ENCODE measurements around the gene ASTN1.

ASTN1 gene

GRCh38 chr1:177012342-177012925, 152.1 kb downstream of the ASTN1 start:
- H3K4me3 ChIP-seq (ENCODE audit: low read length): no peak overlapping the region
- H3K4me1 ChIP-seq (ENCODE audit: control insufficient read depth, insufficient read depth, low read length): no peaks in the 10 kb centered on the region
- H3K36me3 ChIP-seq (ENCODE audit: control insufficient read depth, insufficient read depth, low read length): no peaks in the 10 kb centered on the region
- no peak overlapping the region for H3K27ac ChIP-seq (ENCODE audit: low read depth, low read length)
- H3K9ac ChIP-seq (ENCODE audit: low read length): no peak overlapping the region
- no peaks in the 10 kb centered on the region for H3K27me3 ChIP-seq (ENCODE audit: control insufficient read depth, insufficient read depth, low read length)

GRCh38 chr1:177011508-177011907, 153.0 kb downstream of the ASTN1 start:
- H3K4me3 ChIP-seq (ENCODE audit: low read length): no peak overlapping the region
- H3K9ac ChIP-seq (ENCODE audit: low read length): no peak overlapping the region
- no peaks in the 10 kb centered on the region for H3K4me1 ChIP-seq (ENCODE audit: control insufficient read depth, insufficient read depth, low read length)
- no peaks in the 10 kb centered on the region for H3K27me3 ChIP-seq (ENCODE audit: control insufficient read depth, insufficient read depth, low read length)
- no peaks in the 10 kb centered on the region for H3K36me3 ChIP-seq (ENCODE audit: control insufficient read depth, insufficient read depth, low read length)
- H3K27ac ChIP-seq (ENCODE audit: low read depth, low read length): no peak overlapping the region

GRCh38 chr1:177010211-177010825, 154.2 kb downstream of the ASTN1 start:
- Histone ChIP-seq H3K36me3 (ENCODE audit: control insufficient read depth, insufficient read depth, low read length) (no peaks in the 10 kb centered on the region), H3K9ac (ENCODE audit: low read length) (no peak overlapping the region), H3K27ac (ENCODE audit: low read depth, low read length) (no peak overlapping the region), H3K27me3 (ENCODE audit: control insufficient read depth, insufficient read depth, low read length) (no peaks in the 10 kb centered on the region), H3K4me1 (ENCODE audit: control insufficient read depth, insufficient read depth, low read length) (no peaks in the 10 kb centered on the region), H3K4me3 (ENCODE audit: low read length) (no peak overlapping the region)

GRCh38 chr1:177008653-177009052, 155.9 kb downstream of the ASTN1 start:
- Histone ChIP-seq H3K9ac (ENCODE audit: low read length) (no peak overlapping the region), H3K27me3 (ENCODE audit: control insufficient read depth, insufficient read depth, low read length) (no peaks in the 10 kb centered on the region), H3K36me3 (ENCODE audit: control insufficient read depth, insufficient read depth, low read length) (no peaks in the 10 kb centered on the region), H3K27ac (ENCODE audit: low read depth, low read length) (no peak overlapping the region), H3K4me3 (ENCODE audit: low read length) (no peak overlapping the region), H3K4me1 (ENCODE audit: control insufficient read depth, insufficient read depth, low read length) (no peaks in the 10 kb centered on the region)

- Histone ChIP-seq H3K4me3 (ENCODE audit: low read length) (no peak overlapping the region), H3K4me1 (ENCODE audit: control insufficient read depth, insufficient read depth, low read length) (no peaks in the 10 kb centered on the region), H3K27ac (ENCODE audit: low read depth, low read length) (no peak overlapping the region), H3K9ac (ENCODE audit: low read length) (no peak overlapping the region), H3K36me3 (ENCODE audit: control insufficient read depth, insufficient read depth, low read length) (no peaks in the 10 kb centered on the region), H3K27me3 (ENCODE audit: control insufficient read depth, insufficient read depth, low read length) (no peaks in the 10 kb centered on the region)
Measured at GRCh38 chr1:177007437-177008161, 156.9 kb downstream of the ASTN1 start.

GRCh38 chr1:177002891-177003290, 161.6 kb downstream of the ASTN1 start:
- no peaks in the 10 kb centered on the region for H3K27me3 ChIP-seq (ENCODE audit: control insufficient read depth, insufficient read depth, low read length)
- H3K4me1 ChIP-seq (ENCODE audit: control insufficient read depth, insufficient read depth, low read length): no peaks in the 10 kb centered on the region
- H3K27ac ChIP-seq (ENCODE audit: low read depth, low read length): no peak overlapping the region
- H3K4me3 ChIP-seq (ENCODE audit: low read length): no peak overlapping the region
- no peaks in the 10 kb centered on the region for H3K36me3 ChIP-seq (ENCODE audit: control insufficient read depth, insufficient read depth, low read length)
- no peak overlapping the region for H3K9ac ChIP-seq (ENCODE audit: low read length)

- H3K4me1 ChIP-seq (ENCODE audit: control insufficient read depth, insufficient read depth, low read length): no peaks in the 10 kb centered on the region
- no peak overlapping the region for H3K4me3 ChIP-seq (ENCODE audit: low read length)
- no peaks in the 10 kb centered on the region for H3K27me3 ChIP-seq (ENCODE audit: control insufficient read depth, insufficient read depth, low read length)
- H3K9ac ChIP-seq (ENCODE audit: low read length): no peak overlapping the region
- no peak overlapping the region for H3K27ac ChIP-seq (ENCODE audit: low read depth, low read length)
- H3K36me3 ChIP-seq (ENCODE audit: control insufficient read depth, insufficient read depth, low read length): no peaks in the 10 kb centered on the region
Measured at GRCh38 chr1:177001556-177001955, 163.0 kb downstream of the ASTN1 start.

- Histone ChIP-seq H3K36me3 (ENCODE audit: control insufficient read depth, insufficient read depth, low read length) (no peaks in the 10 kb centered on the region), H3K27ac (ENCODE audit: low read depth, low read length) (no peak overlapping the region), H3K9ac (ENCODE audit: low read length) (no peak overlapping the region), H3K27me3 (ENCODE audit: control insufficient read depth, insufficient read depth, low read length) (no peaks in the 10 kb centered on the region), H3K4me3 (ENCODE audit: low read length) (no peak overlapping the region), H3K4me1 (ENCODE audit: control insufficient read depth, insufficient read depth, low read length) (no peaks in the 10 kb centered on the region)
Measured at GRCh38 chr1:176998183-176998795, 166.2 kb downstream of the ASTN1 start.

GRCh38 chr1:176996456-176997090, 167.9 kb downstream of the ASTN1 start:
- H3K36me3 ChIP-seq (ENCODE audit: control insufficient read depth, insufficient read depth, low read length): no peaks in the 10 kb centered on the region

GRCh38 chr1:176994931-176995596, 169.4 kb downstream of the ASTN1 start:
- no peak overlapping the region for H3K27ac ChIP-seq (ENCODE audit: low read depth, low read length)
- H3K4me1 ChIP-seq (ENCODE audit: control insufficient read depth, insufficient read depth, low read length): no peaks in the 10 kb centered on the region
- H3K9ac ChIP-seq (ENCODE audit: low read length): no peak overlapping the region
- no peaks in the 10 kb centered on the region for H3K27me3 ChIP-seq (ENCODE audit: control insufficient read depth, insufficient read depth, low read length)
- no peak overlapping the region for H3K4me3 ChIP-seq (ENCODE audit: low read length)
- H3K36me3 ChIP-seq (ENCODE audit: control insufficient read depth, insufficient read depth, low read length): no peaks in the 10 kb centered on the region

More at GRCh38 chr1:176996456-176997090, 167.9 kb downstream of the ASTN1 start:
- no peak overlapping the region for H3K27ac ChIP-seq (ENCODE audit: low read depth, low read length)
- no peaks in the 10 kb centered on the region for H3K4me1 ChIP-seq (ENCODE audit: control insufficient read depth, insufficient read depth, low read length)
- H3K27me3 ChIP-seq (ENCODE audit: control insufficient read depth, insufficient read depth, low read length): no peaks in the 10 kb centered on the region
- H3K9ac ChIP-seq (ENCODE audit: low read length): no peak overlapping the region
- H3K4me3 ChIP-seq (ENCODE audit: low read length): no peak overlapping the region

- H3K27ac ChIP-seq (ENCODE audit: low read depth, low read length): no peak overlapping the region
- H3K4me1 ChIP-seq (ENCODE audit: control insufficient read depth, insufficient read depth, low read length): no peaks in the 10 kb centered on the region
- no peaks in the 10 kb centered on the region for H3K36me3 ChIP-seq (ENCODE audit: control insufficient read depth, insufficient read depth, low read length)
- H3K4me3 ChIP-seq (ENCODE audit: low read length): no peak overlapping the region
- no peaks in the 10 kb centered on the region for H3K27me3 ChIP-seq (ENCODE audit: control insufficient read depth, insufficient read depth, low read length)
- H3K9ac ChIP-seq (ENCODE audit: low read length): no peak overlapping the region
Measured at GRCh38 chr1:176993587-176993986, 170.9 kb downstream of the ASTN1 start.

- no peaks in the 10 kb centered on the region for H3K36me3 ChIP-seq (ENCODE audit: control insufficient read depth, insufficient read depth, low read length)
- H3K27ac ChIP-seq (ENCODE audit: low read depth, low read length): no peak overlapping the region
- no peaks in the 10 kb centered on the region for H3K27me3 ChIP-seq (ENCODE audit: control insufficient read depth, insufficient read depth, low read length)
- no peak overlapping the region for H3K9ac ChIP-seq (ENCODE audit: low read length)
- no peak overlapping the region for H3K4me3 ChIP-seq (ENCODE audit: low read length)
- H3K4me1 ChIP-seq (ENCODE audit: control insufficient read depth, insufficient read depth, low read length): no peaks in the 10 kb centered on the region
Measured at GRCh38 chr1:176989754-176990153, 174.8 kb downstream of the ASTN1 start.
